D721Med (cell line): ENCODE data around the gene GTF2F2.

Experiments
- DNase-seq: peaks from one replicate; pipeline ENCODE4 v3.0.0; 2011; ENCODE audit warnings: low spot score; ENCODE audit not compliant: insufficient read length
- FAIRE-seq: peaks from 2 replicates; lab custom pipeline; 2011; peaks lifted over from hg19 to GRCh38; lab: Jason Lieb, UNC
- TF ChIP-seq, protein P1 (sequence below): IDR thresholded peaks from 2 replicates; pipeline ENCODE4 v1.5.1; 2012; ENCODE audit warnings: mild to moderate bottlenecking, control low read depth; ENCODE audit not compliant: insufficient read depth; ENCODE audit errors: missing control alignments

Gene GTF2F2

DNA sequence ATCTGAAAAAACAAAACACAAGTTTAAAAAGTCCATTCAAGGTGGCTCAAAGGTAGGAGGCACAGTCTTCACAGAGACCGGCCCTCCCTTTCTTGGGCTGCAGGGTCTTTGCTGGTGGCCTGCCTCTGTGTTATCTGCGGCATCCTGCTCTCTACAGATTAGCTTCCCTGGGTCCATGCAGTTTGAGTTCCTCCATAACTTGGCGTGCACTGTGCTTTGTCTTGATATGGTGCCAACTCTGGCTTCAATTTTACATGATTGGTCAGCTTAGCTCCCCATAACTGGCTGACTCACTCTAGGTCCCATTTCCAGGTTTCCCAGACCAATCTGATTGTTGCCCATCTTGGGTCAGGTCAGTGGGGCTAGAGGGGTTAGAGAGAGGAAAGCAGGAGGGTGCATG lies 178.9 kb downstream of the GTF2F2 start:
- TF ChIP-seq, protein P1, sequence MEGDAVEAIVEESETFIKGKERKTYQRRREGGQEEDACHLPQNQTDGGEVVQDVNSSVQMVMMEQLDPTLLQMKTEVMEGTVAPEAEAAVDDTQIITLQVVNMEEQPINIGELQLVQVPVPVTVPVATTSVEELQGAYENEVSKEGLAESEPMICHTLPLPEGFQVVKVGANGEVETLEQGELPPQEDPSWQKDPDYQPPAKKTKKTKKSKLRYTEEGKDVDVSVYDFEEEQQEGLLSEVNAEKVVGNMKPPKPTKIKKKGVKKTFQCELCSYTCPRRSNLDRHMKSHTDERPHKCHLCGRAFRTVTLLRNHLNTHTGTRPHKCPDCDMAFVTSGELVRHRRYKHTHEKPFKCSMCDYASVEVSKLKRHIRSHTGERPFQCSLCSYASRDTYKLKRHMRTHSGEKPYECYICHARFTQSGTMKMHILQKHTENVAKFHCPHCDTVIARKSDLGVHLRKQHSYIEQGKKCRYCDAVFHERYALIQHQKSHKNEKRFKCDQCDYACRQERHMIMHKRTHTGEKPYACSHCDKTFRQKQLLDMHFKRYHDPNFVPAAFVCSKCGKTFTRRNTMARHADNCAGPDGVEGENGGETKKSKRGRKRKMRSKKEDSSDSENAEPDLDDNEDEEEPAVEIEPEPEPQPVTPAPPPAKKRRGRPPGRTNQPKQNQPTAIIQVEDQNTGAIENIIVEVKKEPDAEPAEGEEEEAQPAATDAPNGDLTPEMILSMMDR: no peak
- no peak for FAIRE-seq

DNA sequence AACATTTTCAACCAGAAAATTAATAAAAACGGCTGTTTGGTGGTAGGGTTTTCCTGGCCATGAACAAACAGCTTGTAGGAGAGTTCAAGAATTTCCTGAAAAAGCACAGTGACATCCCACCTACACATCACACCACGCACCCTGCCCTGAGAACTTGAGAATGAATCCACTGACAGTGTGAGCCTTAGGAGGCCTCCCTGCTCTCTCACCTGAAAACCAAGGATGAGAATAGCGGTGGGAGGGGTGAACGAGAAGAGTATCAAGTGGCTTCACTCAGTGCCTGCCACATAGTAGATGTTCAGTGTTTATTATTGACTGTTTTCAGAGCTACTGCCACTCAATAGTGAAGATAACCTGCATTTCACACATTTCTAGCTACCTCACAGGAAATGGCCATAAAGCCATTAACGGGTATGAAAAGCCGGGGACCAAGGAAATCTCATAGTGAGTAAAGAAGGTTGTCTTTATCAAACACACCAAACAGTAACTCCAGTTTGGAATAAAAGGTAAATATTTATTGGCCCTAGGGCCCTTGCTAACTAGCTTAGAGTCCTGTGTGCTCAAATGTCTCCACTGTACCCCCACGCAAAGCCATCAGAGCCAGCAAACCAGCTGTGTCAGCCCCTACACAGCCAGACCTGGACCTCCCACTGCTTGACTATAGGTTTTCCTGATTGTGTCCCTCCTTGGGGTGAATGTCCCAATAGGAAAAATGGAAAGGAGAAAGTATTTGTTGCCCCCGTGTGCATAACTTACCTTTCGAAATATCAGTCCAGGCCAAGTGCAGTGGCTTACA lies 180.1 kb downstream of the GTF2F2 start:
- DNase-seq: no peak
- TF ChIP-seq, protein P1: no peak
- FAIRE-seq: no peak

More for the DNA sequence above, 178.9 kb downstream of the GTF2F2 start:
- no peak for DNase-seq

DNA sequence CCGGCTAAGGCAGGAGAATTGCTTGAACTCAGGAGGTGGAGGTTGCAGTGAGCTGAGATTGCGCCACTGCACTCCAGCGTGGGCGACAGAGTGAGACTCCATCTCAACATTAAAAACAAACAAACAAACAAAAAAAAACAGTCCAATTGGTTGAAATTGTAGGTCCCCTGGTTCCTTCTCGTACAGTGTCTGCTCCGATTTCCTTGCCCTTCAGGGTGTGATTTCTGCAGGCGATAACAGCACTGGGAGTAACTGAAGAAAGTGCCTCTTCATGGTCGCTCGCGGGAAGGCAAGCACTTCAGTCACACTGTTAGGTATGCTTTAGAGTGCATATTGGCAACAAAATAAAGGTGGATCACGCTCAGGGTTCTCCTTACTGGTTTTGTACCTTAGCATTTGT lies 181.0 kb downstream of the GTF2F2 start:
- DNase-seq (no peak), FAIRE-seq (no peak)
- TF ChIP-seq, protein P1: no peak

DNA sequence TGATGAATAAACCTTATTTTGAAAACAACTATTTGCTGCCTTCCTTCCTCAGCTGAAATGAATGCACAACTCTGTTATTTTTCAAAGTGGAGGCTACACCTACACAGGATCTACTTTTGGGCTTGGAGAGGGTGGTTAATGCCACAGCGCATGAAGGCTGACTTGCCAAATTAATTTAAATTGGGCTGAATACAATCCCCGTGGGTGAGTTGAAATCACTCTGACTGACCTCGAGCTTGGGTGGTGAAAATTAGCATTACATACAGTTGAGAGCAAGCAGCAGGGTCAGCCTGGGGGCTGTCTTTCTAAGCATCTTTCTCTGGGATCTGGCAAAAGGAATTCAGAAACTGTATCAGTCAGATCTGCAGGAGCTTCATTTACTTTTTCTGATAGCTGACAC lies 182.2 kb downstream of the GTF2F2 start:
- DNase-seq (no peak), FAIRE-seq (no peak)
- TF ChIP-seq, protein P1: no peak

DNA sequence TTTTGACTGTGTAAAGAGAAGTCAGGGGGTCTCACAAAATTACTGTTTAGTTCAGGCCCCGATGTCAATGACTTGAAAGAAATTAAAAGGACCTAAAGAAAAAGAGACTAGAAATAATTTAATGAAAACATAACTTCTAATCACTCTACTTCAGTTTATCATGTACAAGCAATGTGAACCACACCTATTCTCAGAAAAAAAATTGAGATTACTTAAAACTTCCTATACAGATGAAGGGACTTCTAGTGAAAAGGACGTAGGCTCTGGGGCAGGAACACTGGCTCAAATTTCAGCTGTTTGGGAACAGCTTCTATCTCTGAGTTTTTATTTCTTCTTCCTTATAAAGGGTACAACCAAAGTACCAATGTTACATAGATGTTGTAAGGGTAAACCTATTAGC lies 182.7 kb downstream of the GTF2F2 start:
- TF ChIP-seq, protein P1: no peak
- FAIRE-seq (no peak), DNase-seq (no peak)

DNA sequence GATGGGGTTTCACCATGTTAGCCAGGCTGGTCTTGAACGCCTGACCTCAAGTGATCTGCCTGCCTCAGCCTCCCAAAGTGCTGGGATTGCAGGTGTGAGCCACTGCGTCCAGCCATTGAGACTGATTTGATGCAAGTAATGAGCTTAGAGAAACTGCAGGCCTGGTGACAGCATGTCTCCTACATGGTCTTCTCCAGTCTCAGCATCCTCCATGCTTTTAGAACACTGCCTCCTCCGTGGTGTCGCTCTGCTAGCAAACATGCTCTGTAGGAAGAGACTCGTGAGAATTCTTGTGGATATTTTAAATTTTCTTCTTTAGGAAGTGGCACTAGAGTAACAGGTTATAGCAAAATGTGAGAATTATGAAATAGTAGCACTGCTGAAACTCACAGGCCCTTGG lies 183.6 kb downstream of the GTF2F2 start:
- FAIRE-seq (no peak), DNase-seq (no peak)
- TF ChIP-seq, protein P1: no peak

DNA sequence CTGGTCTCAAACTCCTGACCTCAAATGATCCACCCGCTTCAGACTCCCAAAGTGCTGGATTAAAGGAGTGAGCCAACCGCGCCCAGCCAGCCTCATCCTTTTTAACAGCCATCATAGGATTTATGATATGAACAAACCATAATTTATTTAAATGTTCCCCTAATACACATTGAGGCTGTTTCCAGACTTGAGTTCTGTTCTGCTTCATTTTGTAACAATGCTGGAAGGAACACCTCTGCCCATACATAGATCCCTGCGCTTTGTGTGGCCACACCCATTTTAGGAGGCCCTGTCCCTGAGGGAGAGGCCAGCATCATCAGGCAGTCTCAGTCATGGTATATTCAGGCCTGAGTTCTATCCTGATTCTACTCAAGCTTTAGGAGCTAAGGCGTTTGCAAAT lies 184.8 kb downstream of the GTF2F2 start:
- TF ChIP-seq, protein P1: no peak
- FAIRE-seq: no peak
- no peak for DNase-seq
